ENCODE data around the gene DOCK9.

GRCh38 chr13:98986226-98986846, 8.5 kb upstream of the DOCK9 start:
- TF ChIP-seq, protein P1, sequence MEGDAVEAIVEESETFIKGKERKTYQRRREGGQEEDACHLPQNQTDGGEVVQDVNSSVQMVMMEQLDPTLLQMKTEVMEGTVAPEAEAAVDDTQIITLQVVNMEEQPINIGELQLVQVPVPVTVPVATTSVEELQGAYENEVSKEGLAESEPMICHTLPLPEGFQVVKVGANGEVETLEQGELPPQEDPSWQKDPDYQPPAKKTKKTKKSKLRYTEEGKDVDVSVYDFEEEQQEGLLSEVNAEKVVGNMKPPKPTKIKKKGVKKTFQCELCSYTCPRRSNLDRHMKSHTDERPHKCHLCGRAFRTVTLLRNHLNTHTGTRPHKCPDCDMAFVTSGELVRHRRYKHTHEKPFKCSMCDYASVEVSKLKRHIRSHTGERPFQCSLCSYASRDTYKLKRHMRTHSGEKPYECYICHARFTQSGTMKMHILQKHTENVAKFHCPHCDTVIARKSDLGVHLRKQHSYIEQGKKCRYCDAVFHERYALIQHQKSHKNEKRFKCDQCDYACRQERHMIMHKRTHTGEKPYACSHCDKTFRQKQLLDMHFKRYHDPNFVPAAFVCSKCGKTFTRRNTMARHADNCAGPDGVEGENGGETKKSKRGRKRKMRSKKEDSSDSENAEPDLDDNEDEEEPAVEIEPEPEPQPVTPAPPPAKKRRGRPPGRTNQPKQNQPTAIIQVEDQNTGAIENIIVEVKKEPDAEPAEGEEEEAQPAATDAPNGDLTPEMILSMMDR (conservative IDR thresholded peaks at IDR 0.05; ENCODE audit: low read depth, low read length): no peak
- TF ChIP-seq EZH2 (IDR thresholded peaks at IDR 0.05; ENCODE audit: low read length, unreplicated experiment): no peak
